ENCODE data around the gene VPS26C. TPM values are rescaled to one million over a fixed set of nuclear protein-coding genes. Genes with fewer than 3 reads are reported as not detected.

The VPS26C gene
- polyA plus RNA-seq, 2 of the 4 experiments (the other 2 are of a cell fraction) = 24.2 to 29.5 TPM

DNA sequence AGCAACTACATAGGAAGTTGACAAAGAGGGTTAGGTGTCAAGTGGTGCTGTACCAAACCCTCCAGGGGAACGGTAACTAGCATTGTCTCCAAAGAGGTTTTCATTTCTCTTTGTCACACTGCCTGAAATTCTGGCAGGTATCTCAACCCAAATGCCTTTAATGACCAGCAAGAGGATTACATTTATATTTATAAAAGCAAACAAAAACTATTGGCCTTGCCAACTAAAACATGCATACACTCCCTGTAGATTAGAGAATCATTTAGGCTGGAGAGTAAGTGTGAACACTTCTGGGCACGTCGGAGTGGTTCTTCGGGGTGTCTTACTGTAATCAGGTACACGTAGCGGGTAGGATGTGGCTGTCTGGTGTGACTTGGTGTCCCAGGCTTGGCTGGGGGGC is 84.9 kb downstream of the VPS26C start:
- no peak for DNase-seq (ENCODE audit: low read depth in 1 of 2, low spot score in 1 of 2)
- no peak overlapping the region for H3K4me3 ChIP-seq
- no peaks in the 10 kb centered on the region for H3K9me3 ChIP-seq
- WGBS (ENCODE audit: missing lambda C conversion rate) = 96% methylated on average over 6 of the region's 6 CpGs
- no peak for FAIRE-seq
- ATAC-seq = no peak
- ChIA-PET POLR2A (no interaction called here), CTCF (no interaction called here)
- H3K4me1 ChIP-seq = no peaks in the 10 kb centered on the region
- H3K4me2 ChIP-seq = no peak overlapping the region
- TF ChIP-seq CHD2 (IDR thresholded peaks at IDR 0.05; ENCODE audit: low read length, partially characterized antibody) (no peak), SMC3 (IDR thresholded peaks at IDR 0.05) (no peak), EHMT2 (IDR thresholded peaks at IDR 0.05; ENCODE audit: low read depth) (no peak), ESRRA (IDR thresholded peaks at IDR 0.05; ENCODE audit: borderline replicate concordance, low read length) (no peak), HOXB5 (CRISPR knock-in tag; IDR thresholded peaks at IDR 0.05) (no peak), CBX2 (IDR thresholded peaks at IDR 0.05; ENCODE audit: borderline replicate concordance, low read depth) (no peak), POLR2A (IDR thresholded peaks at IDR 0.05; ENCODE audit: low read length) (no peak), RNF2 (IDR thresholded peaks at IDR 0.05; ENCODE audit: borderline replicate concordance, low read depth) (no peak), POLR2AphosphoS2 (conservative IDR thresholded peaks at IDR 0.05; ENCODE audit: low read length) (no peak), ZC3H11A (IDR thresholded peaks at IDR 0.05) (no peak)
- TF ChIP-seq, protein P1, sequence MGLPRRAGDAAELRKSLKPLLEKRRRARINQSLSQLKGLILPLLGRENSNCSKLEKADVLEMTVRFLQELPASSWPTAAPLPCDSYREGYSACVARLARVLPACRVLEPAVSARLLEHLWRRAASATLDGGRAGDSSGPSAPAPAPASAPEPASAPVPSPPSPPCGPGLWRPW (IDR thresholded peaks at IDR 0.05) = no peak
- TF ChIP-seq, protein P2, sequence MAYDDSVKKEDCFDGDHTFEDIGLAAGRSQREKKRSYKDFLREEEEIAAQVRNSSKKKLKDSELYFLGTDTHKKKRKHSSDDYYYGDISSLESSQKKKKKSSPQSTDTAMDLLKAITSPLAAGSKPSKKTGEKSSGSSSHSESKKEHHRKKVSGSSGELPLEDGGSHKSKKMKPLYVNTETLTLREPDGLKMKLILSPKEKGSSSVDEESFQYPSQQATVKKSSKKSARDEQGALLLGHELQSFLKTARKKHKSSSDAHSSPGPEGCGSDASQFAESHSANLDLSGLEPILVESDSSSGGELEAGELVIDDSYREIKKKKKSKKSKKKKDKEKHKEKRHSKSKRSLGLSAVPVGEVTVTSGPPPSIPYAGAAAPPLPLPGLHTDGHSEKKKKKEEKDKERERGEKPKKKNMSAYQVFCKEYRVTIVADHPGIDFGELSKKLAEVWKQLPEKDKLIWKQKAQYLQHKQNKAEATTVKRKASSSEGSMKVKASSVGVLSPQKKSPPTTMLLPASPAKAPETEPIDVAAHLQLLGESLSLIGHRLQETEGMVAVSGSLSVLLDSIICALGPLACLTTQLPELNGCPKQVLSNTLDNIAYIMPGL (CRISPR knock-in tag; IDR thresholded peaks at IDR 0.05; ENCODE audit: borderline replicate concordance) = no peak
- TF ChIP-seq, protein P3, sequence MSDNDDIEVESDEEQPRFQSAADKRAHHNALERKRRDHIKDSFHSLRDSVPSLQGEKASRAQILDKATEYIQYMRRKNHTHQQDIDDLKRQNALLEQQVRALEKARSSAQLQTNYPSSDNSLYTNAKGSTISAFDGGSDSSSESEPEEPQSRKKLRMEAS (IDR thresholded peaks at IDR 0.05) = no peak
- TF ChIP-seq, protein P4, sequence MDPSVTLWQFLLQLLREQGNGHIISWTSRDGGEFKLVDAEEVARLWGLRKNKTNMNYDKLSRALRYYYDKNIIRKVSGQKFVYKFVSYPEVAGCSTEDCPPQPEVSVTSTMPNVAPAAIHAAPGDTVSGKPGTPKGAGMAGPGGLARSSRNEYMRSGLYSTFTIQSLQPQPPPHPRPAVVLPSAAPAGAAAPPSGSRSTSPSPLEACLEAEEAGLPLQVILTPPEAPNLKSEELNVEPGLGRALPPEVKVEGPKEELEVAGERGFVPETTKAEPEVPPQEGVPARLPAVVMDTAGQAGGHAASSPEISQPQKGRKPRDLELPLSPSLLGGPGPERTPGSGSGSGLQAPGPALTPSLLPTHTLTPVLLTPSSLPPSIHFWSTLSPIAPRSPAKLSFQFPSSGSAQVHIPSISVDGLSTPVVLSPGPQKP (IDR thresholded peaks at IDR 0.05; ENCODE audit: low read depth, low read length) = no peak
- TF ChIP-seq, protein P5, sequence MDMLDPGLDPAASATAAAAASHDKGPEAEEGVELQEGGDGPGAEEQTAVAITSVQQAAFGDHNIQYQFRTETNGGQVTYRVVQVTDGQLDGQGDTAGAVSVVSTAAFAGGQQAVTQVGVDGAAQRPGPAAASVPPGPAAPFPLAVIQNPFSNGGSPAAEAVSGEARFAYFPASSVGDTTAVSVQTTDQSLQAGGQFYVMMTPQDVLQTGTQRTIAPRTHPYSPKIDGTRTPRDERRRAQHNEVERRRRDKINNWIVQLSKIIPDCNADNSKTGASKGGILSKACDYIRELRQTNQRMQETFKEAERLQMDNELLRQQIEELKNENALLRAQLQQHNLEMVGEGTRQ (IDR thresholded peaks at IDR 0.05) = no peak
- H3K27ac ChIP-seq = no peak overlapping the region

DNA sequence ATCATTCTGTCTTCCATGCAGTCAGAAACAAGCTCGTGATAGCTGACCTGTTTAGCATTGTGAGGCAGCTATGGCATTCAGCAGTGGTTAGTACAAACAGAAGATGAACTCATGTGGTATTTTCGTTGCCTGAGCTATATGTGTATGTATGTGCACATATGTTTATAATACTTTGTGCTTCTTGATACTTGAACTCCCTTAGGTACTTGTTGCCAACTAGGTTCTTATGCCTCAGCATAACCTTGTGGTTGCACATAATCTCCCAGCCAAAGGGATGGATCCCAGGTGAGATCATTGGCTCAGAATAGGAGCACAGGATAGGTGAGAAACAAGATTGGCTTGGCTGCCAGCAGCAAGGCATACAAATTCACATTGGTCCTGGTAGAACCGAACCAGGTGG is 86.1 kb downstream of the VPS26C start:
- FAIRE-seq = no peak
- WGBS (ENCODE audit: missing lambda C conversion rate) = 85% methylated on average over 3 of the region's 3 CpGs
- no peak overlapping the region for H3K27ac ChIP-seq
- no peak overlapping the region for H3K4me2 ChIP-seq
- DNase-seq (ENCODE audit: low read depth in 1 of 2, low spot score in 1 of 2) = no peak
- POLR2A ChIA-PET = no interaction called here
- no peak for ATAC-seq
- no peaks in the 10 kb centered on the region for H3K4me1 ChIP-seq
- CTCF ChIA-PET = no interaction called here
- TF ChIP-seq RARB (CRISPR knock-in tag; IDR thresholded peaks at IDR 0.05) (no peak), TFCP2L1 (CRISPR knock-in tag; IDR thresholded peaks at IDR 0.05) (no peak), BHLHE40 (IDR thresholded peaks at IDR 0.05; ENCODE audit: low read depth, low read length) (no peak), CHD4 (IDR thresholded peaks at IDR 0.05; ENCODE audit: borderline replicate concordance) (no peak), RNF2 (IDR thresholded peaks at IDR 0.05; ENCODE audit: borderline replicate concordance, low read depth) (no peak), POLR2A (IDR thresholded peaks at IDR 0.05; ENCODE audit: low read length) (no peak), RAD21 (conservative IDR thresholded peaks at IDR 0.05 in 1 of 2, IDR thresholded peaks at IDR 0.05 in 1 of 2) (no peak), HOXA7 (CRISPR knock-in tag; IDR thresholded peaks at IDR 0.05) (no peak), KDM1A (IDR thresholded peaks at IDR 0.05; ENCODE audit: low read depth) (no peak), HOXB5 (CRISPR knock-in tag; IDR thresholded peaks at IDR 0.05) (no peak), CBX2 (IDR thresholded peaks at IDR 0.05; ENCODE audit: borderline replicate concordance, low read depth) (no peak), GATA3 (IDR thresholded peaks at IDR 0.05; ENCODE audit: borderline replicate concordance) (no peak)
- TF ChIP-seq, protein P6, sequence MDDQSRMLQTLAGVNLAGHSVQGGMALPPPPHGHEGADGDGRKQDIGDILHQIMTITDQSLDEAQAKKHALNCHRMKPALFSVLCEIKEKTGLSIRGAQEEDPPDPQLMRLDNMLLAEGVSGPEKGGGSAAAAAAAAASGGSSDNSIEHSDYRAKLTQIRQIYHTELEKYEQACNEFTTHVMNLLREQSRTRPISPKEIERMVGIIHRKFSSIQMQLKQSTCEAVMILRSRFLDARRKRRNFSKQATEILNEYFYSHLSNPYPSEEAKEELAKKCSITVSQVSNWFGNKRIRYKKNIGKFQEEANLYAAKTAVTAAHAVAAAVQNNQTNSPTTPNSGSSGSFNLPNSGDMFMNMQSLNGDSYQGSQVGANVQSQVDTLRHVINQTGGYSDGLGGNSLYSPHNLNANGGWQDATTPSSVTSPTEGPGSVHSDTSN (IDR thresholded peaks at IDR 0.05) = no peak
- TF ChIP-seq, protein P7, sequence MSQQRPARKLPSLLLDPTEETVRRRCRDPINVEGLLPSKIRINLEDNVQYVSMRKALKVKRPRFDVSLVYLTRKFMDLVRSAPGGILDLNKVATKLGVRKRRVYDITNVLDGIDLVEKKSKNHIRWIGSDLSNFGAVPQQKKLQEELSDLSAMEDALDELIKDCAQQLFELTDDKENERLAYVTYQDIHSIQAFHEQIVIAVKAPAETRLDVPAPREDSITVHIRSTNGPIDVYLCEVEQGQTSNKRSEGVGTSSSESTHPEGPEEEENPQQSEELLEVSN (IDR thresholded peaks at IDR 0.05; ENCODE audit: borderline replicate concordance, low read depth) = no peak
- TF ChIP-seq, protein P8, sequence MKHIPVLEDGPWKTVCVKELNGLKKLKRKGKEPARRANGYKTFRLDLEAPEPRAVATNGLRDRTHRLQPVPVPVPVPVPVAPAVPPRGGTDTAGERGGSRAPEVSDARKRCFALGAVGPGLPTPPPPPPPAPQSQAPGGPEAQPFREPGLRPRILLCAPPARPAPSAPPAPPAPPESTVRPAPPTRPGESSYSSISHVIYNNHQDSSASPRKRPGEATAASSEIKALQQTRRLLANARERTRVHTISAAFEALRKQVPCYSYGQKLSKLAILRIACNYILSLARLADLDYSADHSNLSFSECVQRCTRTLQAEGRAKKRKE (CRISPR knock-in tag; IDR thresholded peaks at IDR 0.05; ENCODE audit: low read depth) = no peak
- TF ChIP-seq, protein P4 (IDR thresholded peaks at IDR 0.05; ENCODE audit: low read depth, low read length) = no peak
- H3K4me3 ChIP-seq = no peak overlapping the region
- no peaks in the 10 kb centered on the region for H3K9me3 ChIP-seq
